ENCODE data around the gene CFAP299. TPM values are rescaled to one million over a fixed set of nuclear protein-coding genes. Genes with fewer than 3 reads are reported as not detected.
"Not testable (repeated sequence)": the region's sequence is repeated elsewhere in the genome, so short reads cannot be mapped to it uniquely, and the experiment has no call there.

The CFAP299 gene
- total RNA-seq, 4 donors from 2014 or later, result 5.1 TPM; not detected in 3

- Histone ChIP-seq H3K4me1 (no peaks in the 10 kb centered on the region), H3K27ac (no peak overlapping the region), H3K27me3 (no peaks in the 10 kb centered on the region), H3K4me3 (no peak overlapping the region), H3K36me3 (no peaks in the 10 kb centered on the region), H3K9me3 (peaks cover 0 to 23% (median 0%) of the 10 kb centered on the region in 3 donors)
- TF ChIP-seq POLR2A (IDR thresholded peaks at IDR 0.05) (no peak), POLR2AphosphoS5 (IDR thresholded peaks at IDR 0.05) (no peak), CTCF (IDR thresholded peaks at IDR 0.05) (no peak), EP300 (IDR thresholded peaks at IDR 0.05) (no peak)
- WGBS, 2 donors (ENCODE audit: low coverage in 1 of 2), result 83 to 88% methylated on average over 1 of the region's 1 CpG
- ATAC-seq, result no peak
Measured at GRCh38 chr4:80798082-80798481, 462.6 kb downstream of the CFAP299 start.

- H3K36me3 ChIP-seq, H3K4me3 ChIP-seq, H3K4me1 ChIP-seq, ATAC-seq, H3K27me3 ChIP-seq, H3K27ac ChIP-seq: not testable (repeated sequence)
- 87 to 100% methylated on average over 1 of the region's 1 CpG for WGBS, 2 donors (ENCODE audit: low coverage in 1 of 2)
- peaks cover 0 to 23% (median 0%) of the 10 kb centered on the region in 3 donors for H3K9me3 ChIP-seq
Measured at GRCh38 chr4:80800719-80801118, 465.2 kb downstream of the CFAP299 start.

GRCh38 chr4:80803337-80803736, 467.8 kb downstream of the CFAP299 start:
- Histone ChIP-seq H3K4me3 (no peak overlapping the region), H3K36me3 (no peaks in the 10 kb centered on the region), H3K27me3 (no peaks in the 10 kb centered on the region), H3K27ac (no peak overlapping the region), H3K4me1 (no peaks in the 10 kb centered on the region), H3K9me3 (peaks cover 0 to 2% (median 0%) of the 10 kb centered on the region in 3 donors)
- WGBS, 2 donors (ENCODE audit: low coverage in 1 of 2), result 60 to 71% methylated on average over 1 of the region's 1 CpG
- TF ChIP-seq CTCF (IDR thresholded peaks at IDR 0.05), result no peak
- TF ChIP-seq POLR2AphosphoS5 (IDR thresholded peaks at IDR 0.05), result no peak
- TF ChIP-seq EP300 (IDR thresholded peaks at IDR 0.05), result no peak
- TF ChIP-seq POLR2A (IDR thresholded peaks at IDR 0.05), result no peak
- no peak for ATAC-seq

GRCh38 chr4:80806472-80806871, 470.9 kb downstream of the CFAP299 start:
- Histone ChIP-seq H3K9me3 (no peaks in the 10 kb centered on the region), H3K36me3 (no peaks in the 10 kb centered on the region), H3K27me3 (no peaks in the 10 kb centered on the region), H3K27ac (no peak overlapping the region), H3K4me3 (no peak overlapping the region), H3K4me1 (no peaks in the 10 kb centered on the region)
- TF ChIP-seq POLR2A (IDR thresholded peaks at IDR 0.05) (no peak), POLR2AphosphoS5 (IDR thresholded peaks at IDR 0.05) (no peak), EP300 (IDR thresholded peaks at IDR 0.05) (no peak), CTCF (IDR thresholded peaks at IDR 0.05) (no peak)
- no peak for ATAC-seq
- 67 to 95% methylated on average over 1 of the region's 1 CpG for WGBS, 2 donors (ENCODE audit: low coverage in 1 of 2)

GRCh38 chr4:80809039-80809729, 473.7 kb downstream of the CFAP299 start:
- H3K27me3 ChIP-seq, result no peaks in the 10 kb centered on the region
- no peak overlapping the region for H3K27ac ChIP-seq
- TF ChIP-seq CTCF (IDR thresholded peaks at IDR 0.05) (no peak), EP300 (IDR thresholded peaks at IDR 0.05) (no peak), POLR2AphosphoS5 (IDR thresholded peaks at IDR 0.05) (no peak), POLR2A (IDR thresholded peaks at IDR 0.05) (no peak)
- no peaks in the 10 kb centered on the region for H3K4me1 ChIP-seq
- 80 to 82% methylated on average over 1 to 2 of the region's 2 CpGs for WGBS, 2 donors (ENCODE audit: low coverage in 1 of 2)
- no peak overlapping the region for H3K4me3 ChIP-seq
- H3K36me3 ChIP-seq, result no peaks in the 10 kb centered on the region
- no peak for ATAC-seq
- H3K9me3 ChIP-seq, result no peaks in the 10 kb centered on the region

Measured in gastroesophageal sphincter (tissue), 4 donors.